22Rv1 (cell line): ENCODE results near the gene RXYLT1.

Experiments used
- H3K27ac ChIP-seq: fragments of 450-650 bp; 2 replicates; pipeline ENCODE4 v1.5.1; 2017
- ZFX ChIP-seq: fragments of 450-650 bp; IDR thresholded peaks from 2 replicates; pipeline ENCODE4 v1.6.1; 2017; ENCODE audit warnings: antibody characterized with exemption, borderline replicate concordance
- TF ChIP-seq, protein P1 (sequence below): fragments of 450-650 bp; IDR thresholded peaks from 2 replicates; pipeline ENCODE4 v1.5.1; 2017; ENCODE audit warnings: mild to moderate bottlenecking

RXYLT1 gene

DNA sequence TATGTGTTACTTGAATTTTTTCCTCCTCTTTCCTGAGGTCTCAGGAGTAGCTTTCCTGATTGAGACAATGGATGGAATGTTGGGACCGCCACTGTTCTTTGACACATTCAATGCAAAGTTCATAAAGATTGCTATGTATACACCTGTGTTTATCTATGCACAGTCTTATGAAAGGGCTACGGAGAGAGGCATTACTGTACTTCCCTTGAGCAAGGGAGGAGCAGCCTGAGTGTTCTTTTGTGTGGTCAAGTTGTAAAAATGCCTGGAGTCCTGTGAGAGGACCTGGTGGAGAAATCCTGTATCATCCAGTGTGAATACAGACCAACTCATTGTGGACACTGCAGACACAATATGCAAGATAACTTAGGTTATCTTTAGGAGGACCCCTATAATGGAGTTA lies 66.0 kb downstream of the RXYLT1 start:
- TF ChIP-seq ZFX: no peak
- TF ChIP-seq, protein P1, sequence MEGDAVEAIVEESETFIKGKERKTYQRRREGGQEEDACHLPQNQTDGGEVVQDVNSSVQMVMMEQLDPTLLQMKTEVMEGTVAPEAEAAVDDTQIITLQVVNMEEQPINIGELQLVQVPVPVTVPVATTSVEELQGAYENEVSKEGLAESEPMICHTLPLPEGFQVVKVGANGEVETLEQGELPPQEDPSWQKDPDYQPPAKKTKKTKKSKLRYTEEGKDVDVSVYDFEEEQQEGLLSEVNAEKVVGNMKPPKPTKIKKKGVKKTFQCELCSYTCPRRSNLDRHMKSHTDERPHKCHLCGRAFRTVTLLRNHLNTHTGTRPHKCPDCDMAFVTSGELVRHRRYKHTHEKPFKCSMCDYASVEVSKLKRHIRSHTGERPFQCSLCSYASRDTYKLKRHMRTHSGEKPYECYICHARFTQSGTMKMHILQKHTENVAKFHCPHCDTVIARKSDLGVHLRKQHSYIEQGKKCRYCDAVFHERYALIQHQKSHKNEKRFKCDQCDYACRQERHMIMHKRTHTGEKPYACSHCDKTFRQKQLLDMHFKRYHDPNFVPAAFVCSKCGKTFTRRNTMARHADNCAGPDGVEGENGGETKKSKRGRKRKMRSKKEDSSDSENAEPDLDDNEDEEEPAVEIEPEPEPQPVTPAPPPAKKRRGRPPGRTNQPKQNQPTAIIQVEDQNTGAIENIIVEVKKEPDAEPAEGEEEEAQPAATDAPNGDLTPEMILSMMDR: no peak
- H3K27ac ChIP-seq: 0 out of 2 replicates have a peak overlapping the region, but pooled peaks have one; percentile 75

DNA sequence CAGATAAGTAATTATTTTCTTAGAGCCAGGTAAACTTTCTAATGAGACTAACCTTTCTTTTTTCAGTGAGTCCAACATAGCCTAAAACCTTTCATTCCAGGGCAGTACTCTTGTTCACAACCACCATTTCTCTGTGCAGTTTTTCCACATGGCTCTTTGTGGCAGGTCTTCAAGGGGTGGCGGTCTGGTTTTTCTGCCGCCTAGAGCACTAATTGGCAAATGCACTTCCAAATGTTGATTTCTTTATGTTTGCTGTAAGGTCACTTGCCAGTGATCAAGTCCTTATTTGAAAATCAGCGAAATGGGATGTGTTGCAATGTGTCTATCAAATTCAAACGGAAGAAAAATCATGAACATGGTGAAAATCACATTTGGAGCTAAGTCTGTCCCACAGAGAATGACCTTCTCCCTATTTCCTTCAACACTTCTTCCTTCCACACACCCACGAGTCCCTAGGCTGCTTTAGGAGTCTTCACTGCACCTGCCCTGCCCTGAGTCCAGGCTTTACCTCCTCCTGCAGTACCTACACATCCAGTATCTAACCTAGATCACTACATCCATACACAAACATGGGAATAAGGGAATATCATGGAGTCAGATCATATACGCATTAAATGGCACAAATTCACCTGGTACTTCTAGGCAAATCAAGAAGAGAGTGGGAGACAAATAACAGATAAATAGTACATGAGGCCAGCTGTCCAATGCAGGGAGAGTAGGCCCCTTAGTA lies 66.7 kb downstream of the RXYLT1 start:
- TF ChIP-seq, protein P1: no peak
- TF ChIP-seq ZFX: no peak
- no peak overlapping the region for H3K27ac ChIP-seq

DNA sequence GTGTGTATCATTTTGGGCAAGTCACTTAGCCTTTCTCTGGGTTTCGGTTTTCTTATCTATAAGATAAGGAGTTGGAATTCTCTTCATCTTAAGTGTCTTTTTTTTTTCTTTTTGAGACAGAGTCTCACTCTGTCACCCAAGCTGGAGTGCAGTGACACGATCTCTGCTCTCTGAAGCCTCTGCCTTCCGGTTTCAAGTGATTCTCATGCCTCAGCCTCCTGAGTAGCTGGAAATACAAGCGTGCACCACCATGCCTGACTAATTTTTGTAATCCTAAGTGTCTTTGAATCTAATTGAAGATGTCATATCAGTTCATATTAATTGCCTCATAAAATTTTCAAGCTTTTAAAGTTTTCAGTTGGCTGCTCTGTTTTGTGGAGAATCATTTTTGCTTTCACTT lies 68.7 kb downstream of the RXYLT1 start:
- TF ChIP-seq, protein P1: no peak
- TF ChIP-seq ZFX: no peak
- no peak overlapping the region for H3K27ac ChIP-seq

DNA sequence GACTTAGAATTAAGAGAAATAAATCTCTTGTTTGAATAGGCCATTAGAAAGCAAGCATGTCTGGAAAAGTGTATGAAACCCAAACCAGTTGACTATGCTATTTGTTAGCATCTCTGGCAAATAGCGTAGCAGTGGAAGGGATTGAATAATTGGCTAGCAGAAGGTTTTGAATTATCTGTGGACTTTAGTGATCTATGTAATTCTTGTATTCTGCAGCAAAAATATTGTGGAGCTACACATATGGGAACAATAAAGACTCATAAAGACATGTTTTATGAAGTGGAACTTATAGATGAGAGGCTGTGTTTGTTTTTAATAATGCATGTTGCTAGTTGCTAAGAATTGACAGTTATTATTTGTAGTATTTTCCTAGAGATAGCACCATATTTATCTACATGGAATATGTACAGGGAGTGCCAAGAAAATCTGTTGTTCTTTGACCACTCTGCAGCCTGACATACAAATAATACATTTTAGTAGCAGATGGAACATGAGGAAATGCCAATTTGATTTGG lies 69.5 kb downstream of the RXYLT1 start:
- TF ChIP-seq, protein P1: no peak
- no peak for TF ChIP-seq ZFX
- H3K27ac ChIP-seq: no peak overlapping the region

DNA sequence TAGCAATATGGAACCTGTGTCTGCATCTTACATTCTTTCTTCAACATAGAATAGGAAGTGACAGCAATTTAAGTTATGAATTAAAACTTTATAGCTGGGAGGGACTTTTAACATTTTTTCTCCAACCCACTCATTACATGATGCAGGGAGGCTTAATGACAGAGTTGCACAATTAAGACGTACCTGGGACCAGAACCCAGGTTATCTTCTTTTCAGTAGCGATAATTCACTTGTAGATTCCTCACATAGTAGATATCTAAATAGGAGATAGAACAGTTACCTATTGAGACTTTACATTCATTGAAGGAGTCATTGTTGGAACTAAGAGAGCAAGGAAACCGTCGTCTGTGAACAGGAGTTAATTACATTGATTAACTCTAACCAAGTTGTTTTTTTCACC lies 69.9 kb downstream of the RXYLT1 start:
- no peak for TF ChIP-seq ZFX
- TF ChIP-seq, protein P1: no peak
- no peak overlapping the region for H3K27ac ChIP-seq

DNA sequence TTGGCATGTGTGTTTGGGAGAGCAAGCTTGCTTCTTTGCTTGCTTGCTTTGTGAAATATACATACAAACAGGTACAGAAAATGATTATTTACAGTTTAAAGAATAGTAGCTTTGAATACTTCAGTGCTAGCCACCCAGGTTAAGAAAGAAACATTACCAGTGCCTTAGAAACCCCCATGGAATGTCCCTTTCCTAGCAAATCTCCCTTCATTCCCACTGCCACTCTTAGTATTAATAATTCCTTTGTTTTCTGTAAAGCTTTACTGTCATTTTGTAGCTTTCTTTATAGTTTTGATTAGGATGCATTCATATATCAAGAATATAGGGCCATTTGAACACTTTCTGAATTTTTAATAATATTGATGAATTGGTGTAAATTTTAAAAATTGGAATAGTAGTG lies 74.3 kb downstream of the RXYLT1 start:
- TF ChIP-seq ZFX: no peak
- TF ChIP-seq, protein P1: no peak

DNA sequence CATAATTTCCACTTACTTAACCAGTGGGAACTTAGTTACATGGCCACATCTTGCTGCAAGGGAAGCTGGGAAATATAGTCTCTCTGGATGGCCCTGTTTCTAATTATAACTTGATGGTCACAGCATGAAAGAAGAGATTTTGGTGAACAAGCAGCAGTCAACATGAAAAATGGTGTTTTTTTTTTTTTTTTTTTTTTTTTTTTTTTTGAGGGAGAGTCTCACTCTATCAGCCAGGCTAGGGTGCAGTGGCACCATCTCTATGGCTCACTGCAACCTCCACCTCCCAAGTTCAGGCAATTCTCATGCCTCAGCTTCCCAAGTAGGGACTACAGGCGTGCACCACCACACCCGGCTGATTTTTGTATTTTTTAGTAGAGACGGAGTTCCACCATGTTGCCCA lies 75.6 kb downstream of the RXYLT1 start:
- H3K27ac ChIP-seq: no peak overlapping the region
- no peak for TF ChIP-seq ZFX
- TF ChIP-seq, protein P1: no peak

More for the DNA sequence above, 74.3 kb downstream of the RXYLT1 start:
- no peak overlapping the region for H3K27ac ChIP-seq
